HL-60 (cell line): ENCODE measurements around the gene SLC7A4.

ENCODE experiments used
- DNase-seq, 2 experiments: peaks; one replicate each; pipeline ENCODE4 v3.0.0-alpha.2; 2010 to 2020; ENCODE audit warnings: low read depth in 1 of 2, low spot score in 1 of 2
- H3K27ac ChIP-seq: fragments of 250-450 bp; sonication (Bioruptor Pico); replicated peaks from 2 replicates; pipeline ENCODE4 v1.5.1; 2020; ENCODE audit warnings: mild to moderate bottlenecking, moderate library complexity
- H3K27me3 ChIP-seq: fragments of 250-450 bp; sonication (Bioruptor Pico); 2 replicates; pipeline ENCODE4 v1.5.1; 2021; ENCODE audit warnings: mild to moderate bottlenecking, moderate library complexity; ENCODE audit not compliant: insufficient read depth, poor library complexity, severe bottlenecking
- H3K4me3 ChIP-seq: replicated peaks from 2 replicates; pipeline ENCODE4 v1.5.1; 2011; ENCODE audit warnings: mild to moderate bottlenecking, control low read depth, low read length; ENCODE audit not compliant: insufficient read depth
- GABPA ChIP-seq: IDR thresholded peaks from 2 replicates; pipeline ENCODE4 v1.6.1; 2012; ENCODE audit warnings: low read depth
- POLR2AphosphoS5 ChIP-seq: IDR thresholded peaks from 2 replicates; pipeline ENCODE4 v1.6.1; 2012; ENCODE audit warnings: low read depth
- SPI1 ChIP-seq: IDR thresholded peaks from 2 replicates; pipeline ENCODE4 v1.6.1; 2012; ENCODE audit warnings: low read depth, mild to moderate bottlenecking, borderline replicate concordance
- TF ChIP-seq, protein P1 (sequence below): IDR thresholded peaks from 2 replicates; pipeline ENCODE4 v1.6.1; 2012; ENCODE audit warnings: low read depth; ENCODE audit not compliant: insufficient replicate concordance
- TF ChIP-seq, protein P2 (sequence below): IDR thresholded peaks from one replicate; pipeline ENCODE4 v1.5.1; 2011; ENCODE audit warnings: low read length, control low read depth, inconsistent platforms; ENCODE audit not compliant: insufficient read depth

SLC7A4 gene

DNA sequence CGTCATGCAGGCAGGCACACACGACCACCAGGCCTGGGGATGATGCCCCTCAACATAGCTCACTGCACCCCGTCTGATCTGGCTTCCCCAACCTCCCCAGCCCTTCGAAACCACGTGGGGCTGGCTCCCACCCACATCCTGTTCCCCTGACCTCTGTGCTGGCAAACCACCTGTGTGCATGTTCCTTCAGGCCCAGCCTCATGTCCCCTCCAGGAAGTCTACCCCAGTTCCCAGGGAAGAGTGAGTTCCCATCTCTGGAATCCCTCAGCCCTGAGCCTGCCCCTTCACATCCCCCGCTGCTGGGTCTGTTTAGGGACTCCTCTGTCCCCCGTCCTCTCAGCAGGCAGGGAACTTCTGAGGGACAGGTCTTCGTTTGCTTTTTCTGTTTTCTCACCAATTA is 7.1 kb downstream of the SLC7A4 start:
- H3K27ac ChIP-seq, result no peak overlapping the region
- TF ChIP-seq SPI1 (no peak), POLR2AphosphoS5 (no peak), GABPA (no peak)
- TF ChIP-seq, protein P1, sequence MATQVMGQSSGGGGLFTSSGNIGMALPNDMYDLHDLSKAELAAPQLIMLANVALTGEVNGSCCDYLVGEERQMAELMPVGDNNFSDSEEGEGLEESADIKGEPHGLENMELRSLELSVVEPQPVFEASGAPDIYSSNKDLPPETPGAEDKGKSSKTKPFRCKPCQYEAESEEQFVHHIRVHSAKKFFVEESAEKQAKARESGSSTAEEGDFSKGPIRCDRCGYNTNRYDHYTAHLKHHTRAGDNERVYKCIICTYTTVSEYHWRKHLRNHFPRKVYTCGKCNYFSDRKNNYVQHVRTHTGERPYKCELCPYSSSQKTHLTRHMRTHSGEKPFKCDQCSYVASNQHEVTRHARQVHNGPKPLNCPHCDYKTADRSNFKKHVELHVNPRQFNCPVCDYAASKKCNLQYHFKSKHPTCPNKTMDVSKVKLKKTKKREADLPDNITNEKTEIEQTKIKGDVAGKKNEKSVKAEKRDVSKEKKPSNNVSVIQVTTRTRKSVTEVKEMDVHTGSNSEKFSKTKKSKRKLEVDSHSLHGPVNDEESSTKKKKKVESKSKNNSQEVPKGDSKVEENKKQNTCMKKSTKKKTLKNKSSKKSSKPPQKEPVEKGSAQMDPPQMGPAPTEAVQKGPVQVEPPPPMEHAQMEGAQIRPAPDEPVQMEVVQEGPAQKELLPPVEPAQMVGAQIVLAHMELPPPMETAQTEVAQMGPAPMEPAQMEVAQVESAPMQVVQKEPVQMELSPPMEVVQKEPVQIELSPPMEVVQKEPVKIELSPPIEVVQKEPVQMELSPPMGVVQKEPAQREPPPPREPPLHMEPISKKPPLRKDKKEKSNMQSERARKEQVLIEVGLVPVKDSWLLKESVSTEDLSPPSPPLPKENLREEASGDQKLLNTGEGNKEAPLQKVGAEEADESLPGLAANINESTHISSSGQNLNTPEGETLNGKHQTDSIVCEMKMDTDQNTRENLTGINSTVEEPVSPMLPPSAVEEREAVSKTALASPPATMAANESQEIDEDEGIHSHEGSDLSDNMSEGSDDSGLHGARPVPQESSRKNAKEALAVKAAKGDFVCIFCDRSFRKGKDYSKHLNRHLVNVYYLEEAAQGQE, result no peak
- TF ChIP-seq, protein P2, sequence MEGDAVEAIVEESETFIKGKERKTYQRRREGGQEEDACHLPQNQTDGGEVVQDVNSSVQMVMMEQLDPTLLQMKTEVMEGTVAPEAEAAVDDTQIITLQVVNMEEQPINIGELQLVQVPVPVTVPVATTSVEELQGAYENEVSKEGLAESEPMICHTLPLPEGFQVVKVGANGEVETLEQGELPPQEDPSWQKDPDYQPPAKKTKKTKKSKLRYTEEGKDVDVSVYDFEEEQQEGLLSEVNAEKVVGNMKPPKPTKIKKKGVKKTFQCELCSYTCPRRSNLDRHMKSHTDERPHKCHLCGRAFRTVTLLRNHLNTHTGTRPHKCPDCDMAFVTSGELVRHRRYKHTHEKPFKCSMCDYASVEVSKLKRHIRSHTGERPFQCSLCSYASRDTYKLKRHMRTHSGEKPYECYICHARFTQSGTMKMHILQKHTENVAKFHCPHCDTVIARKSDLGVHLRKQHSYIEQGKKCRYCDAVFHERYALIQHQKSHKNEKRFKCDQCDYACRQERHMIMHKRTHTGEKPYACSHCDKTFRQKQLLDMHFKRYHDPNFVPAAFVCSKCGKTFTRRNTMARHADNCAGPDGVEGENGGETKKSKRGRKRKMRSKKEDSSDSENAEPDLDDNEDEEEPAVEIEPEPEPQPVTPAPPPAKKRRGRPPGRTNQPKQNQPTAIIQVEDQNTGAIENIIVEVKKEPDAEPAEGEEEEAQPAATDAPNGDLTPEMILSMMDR, result no peak
- no peaks in the 10 kb centered on the region for H3K27me3 ChIP-seq
- H3K4me3 ChIP-seq, result no peak overlapping the region
- no peak for DNase-seq

DNA sequence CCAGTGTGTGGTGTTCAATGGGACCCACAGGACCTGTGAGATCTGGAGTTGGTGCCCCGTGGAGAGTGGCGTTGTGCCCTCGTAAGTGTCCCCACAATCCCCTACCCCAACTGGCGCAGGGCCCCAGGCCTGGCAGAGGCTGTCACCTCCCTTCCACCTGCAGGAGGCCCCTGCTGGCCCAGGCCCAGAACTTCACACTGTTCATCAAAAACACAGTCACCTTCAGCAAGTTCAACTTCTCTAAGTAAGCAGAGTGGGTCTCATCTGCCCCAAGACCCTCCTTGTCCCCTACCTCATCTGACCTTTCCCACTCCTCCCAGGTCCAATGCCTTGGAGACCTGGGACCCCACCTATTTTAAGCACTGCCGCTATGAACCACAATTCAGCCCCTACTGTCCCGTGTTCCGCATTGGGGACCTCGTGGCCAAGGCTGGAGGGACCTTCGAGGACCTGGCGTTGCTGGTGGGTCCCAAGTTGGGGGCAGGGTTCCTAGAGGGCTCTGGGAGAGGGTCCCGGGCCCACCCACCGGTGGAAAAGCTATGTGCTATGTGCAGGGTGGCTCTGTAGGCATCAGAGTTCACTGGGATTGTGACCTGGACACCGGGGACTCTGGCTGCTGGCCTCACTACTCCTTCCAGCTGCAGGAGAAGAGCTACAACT is 9.3 kb downstream of the SLC7A4 start:
- Histone ChIP-seq H3K27ac (no peak overlapping the region), H3K4me3 (no peak overlapping the region), H3K27me3 (peaks cover 2% of the 10 kb centered on the region)
- no peak for DNase-seq
- TF ChIP-seq SPI1, result no peak
- TF ChIP-seq, protein P2, result peak; percentile 9
- TF ChIP-seq GABPA, result no peak
- TF ChIP-seq, protein P1, result no peak

DNA sequence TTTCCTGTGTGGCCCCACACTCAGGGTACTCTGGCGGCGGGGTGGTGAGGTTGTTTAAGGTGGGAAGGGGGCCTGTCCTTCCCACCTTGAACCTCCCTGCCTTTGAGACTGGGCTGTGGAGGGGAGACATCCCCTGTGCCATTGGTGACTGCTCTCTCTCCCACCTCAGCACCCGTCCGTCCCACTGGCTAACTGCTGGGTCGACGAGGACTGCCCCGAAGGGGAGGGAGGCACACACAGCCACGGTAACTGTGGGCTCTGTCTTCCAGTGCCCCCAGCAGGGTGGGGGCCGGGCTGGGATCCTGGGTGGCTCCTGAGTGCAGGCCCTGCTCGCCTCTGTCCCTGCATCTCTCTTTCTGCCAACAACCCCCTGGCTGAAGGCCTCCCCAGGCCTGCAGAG is 9.9 kb downstream of the SLC7A4 start:
- Histone ChIP-seq H3K4me3 (no peak overlapping the region), H3K27me3 (peaks cover 2% of the 10 kb centered on the region), H3K27ac (no peak overlapping the region)
- TF ChIP-seq, protein P1, result no peak
- TF ChIP-seq GABPA (no peak), POLR2AphosphoS5 (no peak), SPI1 (no peak)
- TF ChIP-seq, protein P2, result no peak
- DNase-seq, result no peak
